Endothelial cell of umbilical vein (primary cell): Measurements from ENCODE around the gene CNTNAP2. TPM values are rescaled to one million over a fixed set of nuclear protein-coding genes. Genes with fewer than 3 reads are reported as not detected.

Source experiments
- BruUV-seq: library from RNA; stranded (reverse); fragments of 400-500 nt; replicated peaks from 2 replicates; lab custom pipeline; 2021; lab: Mats Ljungman, UMichigan
- CTCF ChIA-PET: fragments of 300-600, 350-600 bp; sonication (Branson Sonifier 250); formaldehyde crosslinking; loops from one replicate; lab custom pipeline; 2021; ENCODE audit warnings: antibody characterized with exemption, inconsistent platforms; lab: Charles Lee
- POLR2A ChIA-PET: fragments of 300-600, 350-600 bp; sonication (Branson Sonifier 250); formaldehyde crosslinking; loops from one replicate; lab custom pipeline; 2021; ENCODE audit warnings: antibody characterized with exemption, inconsistent platforms; lab: Charles Lee
- DNase-seq: peaks from one replicate; pipeline ENCODE4 v3.0.0-alpha.2; 2011; ENCODE audit warnings: low read depth, low spot score
- FAIRE-seq: peaks from 2 replicates; lab custom pipeline; 2011; peaks lifted over from hg19 to GRCh38; lab: Jason Lieb, UNC
- H2AFZ ChIP-seq: 2 replicates; pipeline ENCODE4 v1.6.0; 2012; ENCODE audit warnings: low read depth, low read length, control low read depth, inconsistent platforms
- H3K27ac ChIP-seq: 2 replicates; pipeline ENCODE4 v1.5.1; 2011; ENCODE audit warnings: low read depth, mild to moderate bottlenecking, control low read depth, low read length, moderate library complexity; ENCODE audit not compliant: insufficient read depth
- H3K27me3 ChIP-seq, 2 experiments: 2 replicates each; pipeline versions ENCODE4 v1.6.0 to v1.6.1; 2011; ENCODE audit warnings: low read length in 2 of 2, mixed read lengths in 1 of 2; ENCODE audit not compliant: control insufficient read depth in 2 of 2, insufficient read depth in 2 of 2
- H3K36me3 ChIP-seq, 2 experiments: 2 replicates in 1 of 2; 3 replicates in 1 of 2; pipeline ENCODE4 v1.5.1; 2011; ENCODE audit warnings: low read length in 2 of 2, mild to moderate bottlenecking in 1 of 2, moderate library complexity in 1 of 2; ENCODE audit not compliant: control insufficient read depth in 2 of 2, insufficient read depth in 2 of 2; ENCODE audit errors: extremely low read depth in 1 of 2
- H3K4me1 ChIP-seq: 3 replicates; pipeline ENCODE4 v1.5.1; 2011; ENCODE audit warnings: mild to moderate bottlenecking, low read length; ENCODE audit not compliant: control insufficient read depth, insufficient read depth; ENCODE audit errors: extremely low read depth
- H3K4me2 ChIP-seq: 2 replicates; pipeline ENCODE4 v1.6.1; 2011; ENCODE audit warnings: low read length, control low read depth, mixed read lengths; ENCODE audit not compliant: insufficient read depth
- H3K4me3 ChIP-seq, 3 experiments: fragments of 200-600 bp in 1 of 3; sonication (generic), shearing (Covaris generic) in 1 of 3; replicated peaks in 1 of 3; 2 replicates each; pipeline ENCODE4 v1.5.1; 2011 to 2016; ENCODE audit warnings: control low read depth in 3 of 3, low read length in 3 of 3, mild to moderate bottlenecking in 2 of 3, inconsistent platforms in 1 of 3, low read depth in 1 of 3, moderate library complexity in 1 of 3; ENCODE audit not compliant: insufficient read depth in 1 of 3
- H3K79me2 ChIP-seq: 2 replicates; pipeline ENCODE4 v1.6.0; 2012; ENCODE audit warnings: low read length, inconsistent platforms; ENCODE audit not compliant: control insufficient read depth, insufficient read depth
- H3K9ac ChIP-seq: replicated peaks from 2 replicates; pipeline ENCODE3; 2011; ENCODE audit warnings: low read length, control low read depth; ENCODE audit not compliant: insufficient read depth; ENCODE audit errors: extremely low read depth
- H3K9me1 ChIP-seq: replicated peaks from 3 replicates; pipeline ENCODE4 v1.6.0; 2011; ENCODE audit warnings: mild to moderate bottlenecking, low read length; ENCODE audit not compliant: control insufficient read depth, insufficient read depth; ENCODE audit errors: extremely low read depth
- H3K9me3 ChIP-seq: replicated peaks from 2 replicates; pipeline ENCODE4 v1.5.1; 2012; ENCODE audit warnings: low read length, inconsistent platforms; ENCODE audit not compliant: control insufficient read depth, insufficient read depth
- H4K20me1 ChIP-seq: replicated peaks from 2 replicates; pipeline ENCODE3; 2011; ENCODE audit warnings: mild to moderate bottlenecking, low read length; ENCODE audit not compliant: control insufficient read depth, insufficient read depth; ENCODE audit errors: extremely low read depth
- EZH2 ChIP-seq: IDR thresholded peaks from 2 replicates; pipeline ENCODE4 v1.6.1; 2012; ENCODE audit warnings: borderline replicate concordance, low read depth, mild to moderate bottlenecking, moderate library complexity, low read length, inconsistent platforms; ENCODE audit not compliant: severe bottlenecking
- FOS ChIP-seq: IDR thresholded peaks from 2 replicates; pipeline ENCODE4 v1.6.1; 2011; ENCODE audit warnings: mild to moderate bottlenecking, low read length, moderate library complexity, borderline replicate concordance; ENCODE audit not compliant: insufficient read depth
- GATA2 ChIP-seq: IDR thresholded peaks from 2 replicates; pipeline ENCODE4 v1.7.0; 2011; ENCODE audit warnings: low read depth, mild to moderate bottlenecking, moderate library complexity, mixed read lengths, low read length; ENCODE audit not compliant: insufficient read length, insufficient read depth
- JUN ChIP-seq: IDR thresholded peaks from 2 replicates; pipeline ENCODE4 v1.6.1; 2011; ENCODE audit warnings: borderline replicate concordance, low read depth; ENCODE audit not compliant: insufficient read length, insufficient read depth
- MYC ChIP-seq: IDR thresholded peaks from one replicate; pipeline ENCODE4 v1.6.1; 2011; ENCODE audit warnings: mild to moderate bottlenecking, low read depth, low read length
- POLR2A ChIP-seq: IDR thresholded peaks from 2 replicates; pipeline ENCODE4 v1.6.1; 2012; ENCODE audit warnings: low read depth, mild to moderate bottlenecking, control low read depth, low read length
- POLR2AphosphoS5 ChIP-seq: IDR thresholded peaks from 2 replicates; pipeline ENCODE4 v1.6.1; 2012; ENCODE audit warnings: low read depth, mild to moderate bottlenecking, control low read depth, low read length, moderate library complexity; ENCODE audit not compliant: insufficient read depth
- dilution Hi-C: fragments of 300-500 bp; cut with MboI; formaldehyde crosslinking; loops from one replicate; pipeline ENCODE4 v1.15.0; 2019; ENCODE audit warnings: low sequenced_read_pairs; ENCODE audit not compliant: extremely low pct_ligation_motif_present
- intact Hi-C: fragments of 100-400 bp; cut with micrococcal nuclease; formaldehyde crosslinking; loops from one replicate; pipeline ENCODE4 v1.10.0; 2022
- polyA plus RNA-seq, 4 experiments: library from polyadenylated mRNA; depleted of rRNA in 3 of 4; stranded (reverse) in 3 of 4; unstranded in 1 of 4; fragments of >200 nt; gene quantifications; 2 replicates each; pipeline versions ENCODE4 v1.2.1 to v1.2.3, GENCODE V29; 2011 to 2012; ENCODE audit warnings: missing spikeins in 1 of 4
- total RNA-seq: library from RNA; stranded (reverse); gene quantifications from 2 replicates; pipeline ENCODE4 v1.2.3, GENCODE V29; 2021
- TF ChIP-seq, protein P1 (sequence below), 2 donors: IDR thresholded peaks; 1 replicate in 1 of 2; 2 replicates in 1 of 2; pipeline ENCODE4 v1.5.1; 2011; ENCODE audit warnings: low read length in 2 of 2, mild to moderate bottlenecking in 2 of 2, moderate library complexity in 2 of 2, control low read depth in 1 of 2, inconsistent platforms in 1 of 2, low read depth in 1 of 2; ENCODE audit not compliant: insufficient read depth in 1 of 2; ENCODE audit errors: extremely low read depth in 1 of 2
- TF ChIP-seq, protein P2 (sequence below): IDR thresholded peaks from 2 replicates; pipeline ENCODE4 v1.6.1; 2011; ENCODE audit not compliant: insufficient read depth, insufficient read length

Gene CNTNAP2
- total and polyA plus RNA-seq, 2 donors (not counting 3 experiments of a cell fraction or from before 2014, with no cell fraction given) = not detected

- no peaks in the 10 kb centered on the region for H3K27me3 ChIP-seq
- no peak overlapping the region for H3K4me3 ChIP-seq
- no peak for FAIRE-seq
- dilution Hi-C loops (no loop called here), intact Hi-C loops (no loop called here)
- no peak overlapping the region for H2AFZ ChIP-seq
- ChIA-PET POLR2A (no interaction called here), CTCF (no interaction called here)
- no peak for DNase-seq
- no peaks in the 10 kb centered on the region for H4K20me1 ChIP-seq
- no peak overlapping the region for H3K4me2 ChIP-seq
- TF ChIP-seq, protein P1, sequence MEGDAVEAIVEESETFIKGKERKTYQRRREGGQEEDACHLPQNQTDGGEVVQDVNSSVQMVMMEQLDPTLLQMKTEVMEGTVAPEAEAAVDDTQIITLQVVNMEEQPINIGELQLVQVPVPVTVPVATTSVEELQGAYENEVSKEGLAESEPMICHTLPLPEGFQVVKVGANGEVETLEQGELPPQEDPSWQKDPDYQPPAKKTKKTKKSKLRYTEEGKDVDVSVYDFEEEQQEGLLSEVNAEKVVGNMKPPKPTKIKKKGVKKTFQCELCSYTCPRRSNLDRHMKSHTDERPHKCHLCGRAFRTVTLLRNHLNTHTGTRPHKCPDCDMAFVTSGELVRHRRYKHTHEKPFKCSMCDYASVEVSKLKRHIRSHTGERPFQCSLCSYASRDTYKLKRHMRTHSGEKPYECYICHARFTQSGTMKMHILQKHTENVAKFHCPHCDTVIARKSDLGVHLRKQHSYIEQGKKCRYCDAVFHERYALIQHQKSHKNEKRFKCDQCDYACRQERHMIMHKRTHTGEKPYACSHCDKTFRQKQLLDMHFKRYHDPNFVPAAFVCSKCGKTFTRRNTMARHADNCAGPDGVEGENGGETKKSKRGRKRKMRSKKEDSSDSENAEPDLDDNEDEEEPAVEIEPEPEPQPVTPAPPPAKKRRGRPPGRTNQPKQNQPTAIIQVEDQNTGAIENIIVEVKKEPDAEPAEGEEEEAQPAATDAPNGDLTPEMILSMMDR (IDR thresholded peaks at IDR 0.05; ENCODE audit: extremely low read depth in 1 of 2, insufficient read depth in 1 of 2, low read depth in 1 of 2, low read length in 2 of 2) = no peak
- no peak for TF ChIP-seq JUN
- TF ChIP-seq EZH2 = no peak
- TF ChIP-seq, protein P2, sequence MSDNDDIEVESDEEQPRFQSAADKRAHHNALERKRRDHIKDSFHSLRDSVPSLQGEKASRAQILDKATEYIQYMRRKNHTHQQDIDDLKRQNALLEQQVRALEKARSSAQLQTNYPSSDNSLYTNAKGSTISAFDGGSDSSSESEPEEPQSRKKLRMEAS = no peak
- no peak for TF ChIP-seq POLR2AphosphoS5
- TF ChIP-seq FOS = no peak
- no peak for TF ChIP-seq POLR2A
- no peak for TF ChIP-seq GATA2
- no peak for TF ChIP-seq MYC
- no peaks in the 10 kb centered on the region for H3K4me1 ChIP-seq
- H3K9me1 ChIP-seq = no peaks in the 10 kb centered on the region
- no peaks in the 10 kb centered on the region for H3K79me2 ChIP-seq
- no peaks in the 10 kb centered on the region for H3K36me3 ChIP-seq
- no TSS peak for BruUV-seq
- H3K9ac ChIP-seq = no peak overlapping the region
- H3K9me3 ChIP-seq = peaks cover 3% of the 10 kb centered on the region
- no peak overlapping the region for H3K27ac ChIP-seq
These were observed 1794.6 kb downstream of the CNTNAP2 start for GRCh38 chr7:147911201-147911601.
